PC-9 (cell line): Measurements from ENCODE around the gene SYNDIG1. TPM values are rescaled to one million over a fixed set of nuclear protein-coding genes. Genes with fewer than 3 reads are reported as not detected.

Experiments used
- BruUV-seq: library from RNA; stranded (reverse); fragments of 400-500 nt; replicated peaks from 2 replicates; lab custom pipeline; 2021; lab: Mats Ljungman, UMichigan
- CTCF ChIA-PET: fragments of 300-600 bp; sonication (Branson Sonifier 250); formaldehyde crosslinking; loops from one replicate; lab custom pipeline; 2022; ENCODE audit warnings: antibody characterized with exemption; lab: Charles Lee
- POLR2A ChIA-PET: fragments of 300-600 bp; sonication (Branson Sonifier 250); formaldehyde crosslinking; loops from one replicate; lab custom pipeline; 2022; ENCODE audit warnings: antibody characterized with exemption; ENCODE audit not compliant: unreplicated experiment; lab: Charles Lee
- DNase-seq, 2 experiments: peaks; one replicate each; pipeline versions ENCODE4 v3.0.0 to v3.0.0-alpha.2; 2015 to 2022; ENCODE audit warnings: mixed read lengths in 1 of 2
- H2AFZ ChIP-seq: fragments of 200-600 bp; sonication (generic); 2 replicates; pipeline ENCODE4 v1.8.1; 2017; ENCODE audit warnings: antibody characterized with exemption
- H3F3A ChIP-seq: fragments of 200-600 bp; sonication (generic); 2 replicates; pipeline ENCODE4 v1.8.1; 2017; ENCODE audit warnings: antibody characterized with exemption, mild to moderate bottlenecking, low read depth; ENCODE audit not compliant: insufficient read depth
- H3K27ac ChIP-seq: fragments of 200-600 bp; sonication (generic); 2 replicates; pipeline ENCODE4 v1.6.1; 2016; ENCODE audit warnings: mixed run types
- H3K27me3 ChIP-seq: fragments of 200-600 bp; sonication (generic); 2 replicates; pipeline ENCODE4 v1.6.1; 2016; ENCODE audit warnings: low read depth, mixed run types; ENCODE audit not compliant: insufficient read depth
- H3K36me3 ChIP-seq: fragments of 200-600 bp; sonication (generic); 2 replicates; pipeline ENCODE4 v1.6.1; 2016; ENCODE audit warnings: low read depth, mixed run types
- H3K4me1 ChIP-seq: fragments of 200-600 bp; sonication (generic); replicated peaks from 2 replicates; pipeline ENCODE4 v1.6.1; 2016; ENCODE audit warnings: mixed run types; ENCODE audit not compliant: insufficient read depth
- H3K4me2 ChIP-seq: fragments of 200-600 bp; sonication (generic); 2 replicates; pipeline ENCODE4 v1.6.1; 2017; ENCODE audit warnings: mixed run types
- H3K4me3 ChIP-seq: fragments of 200-600 bp; sonication (generic); 2 replicates; pipeline ENCODE4 v1.6.1; 2016; ENCODE audit warnings: mixed run types
- H3K79me2 ChIP-seq: fragments of 200-600 bp; sonication (generic); 2 replicates; pipeline ENCODE4 v1.6.1; 2017; ENCODE audit warnings: low read depth, mixed run types
- H3K9me2 ChIP-seq: fragments of 200-600 bp; sonication (generic); 2 replicates; pipeline ENCODE4 v1.8.1; 2017; ENCODE audit warnings: mild to moderate bottlenecking; ENCODE audit not compliant: insufficient read depth
- H3K9me3 ChIP-seq: fragments of 200-600 bp; sonication (generic); 2 replicates; pipeline ENCODE4 v1.8.1; 2016; ENCODE audit warnings: low read depth; ENCODE audit not compliant: insufficient read depth
- H4K20me1 ChIP-seq: fragments of 200-600 bp; sonication (generic); 2 replicates; pipeline ENCODE4 v1.8.1; 2017; ENCODE audit not compliant: insufficient read depth
- CTCF ChIP-seq: fragments of 200-600 bp; sonication (generic); conservative IDR thresholded peaks from 2 replicates; pipeline ENCODE4 v1.6.1; 2017; ENCODE audit warnings: mixed run types, antibody characterized with exemption, mild to moderate bottlenecking, moderate library complexity
- EZH2 ChIP-seq: fragments of 200-600 bp; sonication (generic); IDR thresholded peaks from 2 replicates; pipeline ENCODE4 v1.8.0; 2017; ENCODE audit warnings: antibody characterized with exemption, low read depth
- intact Hi-C: fragments of 100-400 bp; cut with micrococcal nuclease; formaldehyde crosslinking; loops from one replicate; pipeline ENCODE4 v1.10.0; 2022; ENCODE audit not compliant: unreplicated experiment
- total RNA-seq: library from RNA; stranded (reverse); gene quantifications from 2 replicates; pipeline ENCODE4 v1.2.3, GENCODE V29; 2021

SYNDIG1 gene
- total RNA-seq, 1 experiment from 2014 or later: 0.17 TPM

GRCh38 chr20:24421071-24421470 lies 48.4 kb upstream of the SYNDIG1 start:
- Histone ChIP-seq H3F3A (no peaks in the 10 kb centered on the region), H3K4me3 (no peak overlapping the region), H3K4me2 (no peak overlapping the region), H3K27me3 (no peaks in the 10 kb centered on the region), H4K20me1 (no peaks in the 10 kb centered on the region), H3K36me3 (no peaks in the 10 kb centered on the region), H3K27ac (no peak overlapping the region), H2AFZ (no peak overlapping the region), H3K9me2 (no peaks in the 10 kb centered on the region), H3K4me1 (no peaks in the 10 kb centered on the region), H3K9me3 (peaks cover 5% of the 10 kb centered on the region; the same call in 1 of the 2 replicates), H3K79me2 (no peaks in the 10 kb centered on the region)
- no peak for TF ChIP-seq CTCF
- no peak for TF ChIP-seq EZH2
- no peak for DNase-seq
- intact Hi-C loops: no loop called here
- ChIA-PET CTCF (no interaction called here), POLR2A (no interaction called here)
- no TSS peak for BruUV-seq

- intact Hi-C loops: no loop called here
- no peak overlapping the region for H2AFZ ChIP-seq
- ChIA-PET POLR2A (no interaction called here), CTCF (no interaction called here)
- TF ChIP-seq EZH2 (no peak), CTCF (no peak)
- no peak overlapping the region for H3K4me3 ChIP-seq
- no peaks in the 10 kb centered on the region for H4K20me1 ChIP-seq
- no peak overlapping the region for H3K4me2 ChIP-seq
- DNase-seq: no peak
- H3K9me2 ChIP-seq: no peaks in the 10 kb centered on the region
- H3F3A ChIP-seq: no peaks in the 10 kb centered on the region
- no peaks in the 10 kb centered on the region for H3K4me1 ChIP-seq
- H3K9me3 ChIP-seq: no peaks in the 10 kb centered on the region
- H3K36me3 ChIP-seq: no peaks in the 10 kb centered on the region
- BruUV-seq: no TSS peak
- no peaks in the 10 kb centered on the region for H3K79me2 ChIP-seq
- H3K27me3 ChIP-seq: no peaks in the 10 kb centered on the region
- H3K27ac ChIP-seq: no peak overlapping the region
Observed at GRCh38 chr20:24422091-24422760, 47.2 kb upstream of the SYNDIG1 start.

GRCh38 chr20:24423390-24424313 lies 45.8 kb upstream of the SYNDIG1 start:
- no peaks in the 10 kb centered on the region for H3K36me3 ChIP-seq
- no peak overlapping the region for H3K4me2 ChIP-seq
- H3K27ac ChIP-seq: no peak overlapping the region
- H3F3A ChIP-seq: no peaks in the 10 kb centered on the region
- no peaks in the 10 kb centered on the region for H3K9me3 ChIP-seq
- H3K9me2 ChIP-seq: no peaks in the 10 kb centered on the region
- no peak overlapping the region for H2AFZ ChIP-seq
- H3K79me2 ChIP-seq: no peaks in the 10 kb centered on the region
- no peaks in the 10 kb centered on the region for H4K20me1 ChIP-seq
- no peak overlapping the region for H3K4me3 ChIP-seq
- ChIA-PET POLR2A (no interaction called here), CTCF (no interaction called here)
- intact Hi-C loops: no loop called here
- BruUV-seq: no TSS peak
- H3K4me1 ChIP-seq: no peaks in the 10 kb centered on the region
- DNase-seq: no peak
- TF ChIP-seq CTCF (no peak), EZH2 (no peak)
- no peaks in the 10 kb centered on the region for H3K27me3 ChIP-seq
